ENCODE results near the gene HORMAD2. TPM values are rescaled to one million over a fixed set of nuclear protein-coding genes. Genes with fewer than 3 reads are reported as not detected.
A peak's percentile ranks its signal among the peaks of the same experiment; 100 is the strongest.
"Not testable (repeated sequence)": the region's sequence is repeated elsewhere in the genome, so short reads cannot be mapped to it uniquely, and the experiment has no call there.

HORMAD2 gene
- total RNA-seq, 1 experiment from 2014 or later, result not detected

DNA sequence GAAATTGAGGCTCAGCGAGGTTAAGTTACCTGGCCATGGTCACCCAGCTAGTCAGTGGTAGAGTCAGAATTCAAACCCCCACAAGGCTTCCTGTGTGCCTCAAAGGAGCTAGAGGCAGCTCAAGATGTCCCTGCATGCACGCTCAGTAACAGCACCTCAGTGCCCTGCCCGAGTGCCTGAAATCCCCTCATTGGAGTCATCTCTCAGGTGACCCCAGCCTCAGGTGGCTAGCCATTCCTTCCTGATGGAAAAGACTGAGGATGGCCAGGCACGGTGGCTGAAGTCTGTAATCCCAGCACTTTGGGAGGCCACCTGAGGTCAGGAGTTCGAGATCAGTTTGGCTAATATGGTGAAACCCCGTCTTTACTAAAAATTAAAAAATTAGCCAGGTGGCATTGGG lies 129.4 kb downstream of the HORMAD2 start:
- no peak for DNase-seq (ENCODE audit: low spot score)

DNA sequence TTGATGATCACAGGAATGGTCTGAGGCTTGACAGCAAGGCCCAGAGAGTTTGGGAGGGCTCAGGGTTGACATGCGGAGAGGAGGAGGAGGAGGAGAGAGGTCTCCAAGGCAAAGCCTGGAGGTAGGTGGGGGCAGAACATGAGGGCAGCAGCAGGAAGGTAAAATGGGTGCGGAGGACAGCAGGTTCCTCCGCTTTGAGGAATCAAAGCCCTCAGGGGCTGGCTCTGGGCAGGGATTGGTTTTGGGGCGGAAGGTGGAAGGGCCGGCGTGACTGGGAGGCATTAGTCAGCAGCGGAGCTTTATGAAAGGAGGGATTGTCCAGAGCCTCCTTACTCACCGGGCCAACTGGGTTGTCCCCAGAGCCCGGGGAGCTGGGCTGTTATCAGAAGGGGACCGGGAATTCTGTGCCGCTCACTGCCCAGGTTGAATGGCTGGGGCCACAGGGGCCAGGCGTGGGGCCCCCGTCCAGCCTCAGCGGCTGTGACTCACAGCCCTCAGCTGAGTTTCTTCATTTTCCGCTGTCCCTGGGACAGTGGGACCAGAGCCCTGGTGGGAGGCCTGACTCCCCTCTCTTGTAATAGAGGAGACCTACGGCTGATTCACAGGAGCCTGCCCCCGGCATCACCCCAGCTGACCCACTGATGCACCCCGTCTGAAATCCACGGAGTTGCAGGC lies 130.1 kb downstream of the HORMAD2 start:
- DNase-seq (ENCODE audit: low spot score), result peak; percentile 87

DNA sequence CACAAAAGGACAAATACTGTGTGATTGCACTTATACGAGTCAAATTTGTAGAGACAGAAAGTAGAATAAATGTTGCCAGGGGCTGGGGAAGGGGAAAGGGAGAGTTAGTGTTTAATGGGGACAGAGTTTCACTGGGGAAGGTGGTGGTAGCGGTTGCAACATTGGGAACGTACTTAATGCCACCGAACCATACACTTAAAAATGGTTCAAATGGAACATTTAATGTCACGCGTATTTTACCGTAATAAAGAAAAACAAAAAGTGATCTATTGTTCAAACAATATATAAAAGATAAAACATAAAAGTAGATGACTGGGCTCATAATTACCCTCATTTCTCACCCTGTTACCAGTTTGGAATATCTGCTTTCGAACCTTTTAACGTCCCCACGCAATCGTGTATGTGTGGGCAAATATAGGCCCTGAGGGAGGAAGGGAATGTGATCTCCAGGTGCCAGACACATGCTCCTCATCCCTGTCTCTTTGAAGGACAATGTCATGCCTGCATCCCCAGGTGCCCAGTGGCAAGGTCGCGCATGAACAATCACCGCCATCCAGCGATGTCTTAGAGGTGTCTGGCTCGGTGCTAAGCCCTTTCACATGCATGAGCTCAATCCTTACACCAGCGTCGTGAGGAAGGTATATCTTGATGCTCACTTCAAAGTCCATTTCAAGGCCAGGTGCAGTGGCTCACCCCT lies 131.0 kb downstream of the HORMAD2 start:
- no peak for DNase-seq (ENCODE audit: low spot score)

DNA sequence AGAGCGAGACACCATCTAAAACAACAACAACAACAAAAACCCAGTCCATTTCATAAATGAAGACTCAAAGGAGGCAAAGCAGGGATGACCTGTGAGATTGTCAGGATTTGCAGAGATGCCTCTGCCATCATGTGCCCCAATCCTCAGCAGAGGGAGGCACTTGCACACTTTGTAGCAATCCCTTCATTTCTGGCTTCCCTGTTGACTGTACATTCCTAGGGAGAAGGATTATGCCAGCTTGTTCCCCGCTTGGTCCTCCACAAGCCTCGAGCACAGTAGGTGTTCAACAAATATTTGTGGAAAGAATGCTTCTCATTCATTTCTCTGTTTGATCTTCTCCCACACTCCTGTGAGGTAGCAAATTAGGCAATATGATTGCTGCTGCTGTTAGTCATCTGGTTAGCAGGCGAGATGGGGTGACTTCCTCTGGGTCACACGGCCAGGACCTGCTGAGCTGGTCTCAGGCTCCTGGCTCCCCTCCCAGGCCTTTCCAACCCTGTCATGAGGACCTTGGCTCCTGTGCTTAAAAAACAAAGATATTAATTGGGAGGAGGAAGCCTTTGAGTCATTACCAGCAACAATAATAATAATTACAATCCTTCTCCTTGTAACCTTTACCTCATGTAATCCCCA lies 132.2 kb downstream of the HORMAD2 start:
- peak; percentile 82 for DNase-seq (ENCODE audit: low spot score)

DNA sequence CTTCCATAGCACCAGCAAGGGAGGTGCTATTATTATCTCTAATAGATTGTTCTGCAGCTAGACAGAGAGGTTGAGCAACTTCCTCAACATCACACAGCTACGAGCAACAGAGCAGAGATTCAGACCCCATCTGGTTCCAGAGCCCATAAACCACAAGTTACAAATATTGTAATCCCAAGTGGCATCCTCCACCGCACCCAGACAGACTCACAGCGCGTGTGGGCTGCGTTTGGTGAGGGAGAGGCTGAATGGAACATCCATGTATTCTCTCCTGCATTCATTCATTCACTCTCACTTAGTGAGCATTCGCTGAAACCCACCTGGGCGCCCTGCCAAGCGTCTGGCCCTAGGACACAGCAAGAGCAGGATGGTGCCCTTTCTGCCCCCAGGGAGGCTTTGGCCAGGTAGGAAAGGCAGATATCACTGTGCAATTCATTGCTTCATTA lies 132.8 kb downstream of the HORMAD2 start:
- DNase-seq (ENCODE audit: low spot score), result no peak

DNA sequence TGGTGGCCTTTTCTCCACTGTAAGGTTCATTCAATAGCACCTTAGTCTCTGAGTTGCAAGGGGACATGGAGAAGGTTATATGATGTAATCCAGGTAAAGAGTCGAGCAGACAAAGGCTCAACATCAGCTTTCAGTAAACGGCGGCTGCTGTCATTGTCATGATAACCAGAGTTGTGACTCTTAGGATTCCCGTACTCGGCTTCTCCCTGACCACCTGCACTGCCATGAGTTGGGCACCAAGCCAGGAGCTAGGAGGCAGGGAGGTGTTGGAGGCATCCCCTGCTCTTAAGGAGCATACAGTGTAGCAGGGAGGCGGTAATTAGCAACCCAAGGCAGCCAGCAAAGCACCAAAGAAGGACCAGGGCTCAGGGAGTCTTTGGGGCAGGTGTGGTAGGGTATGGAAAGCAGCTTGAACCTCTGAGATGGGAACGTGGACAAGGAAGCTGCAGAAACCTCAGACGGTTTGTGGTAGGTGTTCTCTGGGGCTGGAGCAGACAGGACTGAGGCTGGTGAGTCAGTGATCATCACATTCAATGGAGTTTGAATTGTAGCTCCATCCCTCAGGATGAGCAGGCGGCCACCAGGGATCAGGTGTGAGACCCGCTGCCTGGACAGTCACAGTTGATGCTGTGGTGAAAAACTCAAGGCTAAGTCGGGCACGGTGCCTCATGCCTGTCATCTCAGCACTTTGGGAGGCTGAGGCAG lies 134.6 kb downstream of the HORMAD2 start:
- DNase-seq (ENCODE audit: low spot score), result peak; percentile 49

DNA sequence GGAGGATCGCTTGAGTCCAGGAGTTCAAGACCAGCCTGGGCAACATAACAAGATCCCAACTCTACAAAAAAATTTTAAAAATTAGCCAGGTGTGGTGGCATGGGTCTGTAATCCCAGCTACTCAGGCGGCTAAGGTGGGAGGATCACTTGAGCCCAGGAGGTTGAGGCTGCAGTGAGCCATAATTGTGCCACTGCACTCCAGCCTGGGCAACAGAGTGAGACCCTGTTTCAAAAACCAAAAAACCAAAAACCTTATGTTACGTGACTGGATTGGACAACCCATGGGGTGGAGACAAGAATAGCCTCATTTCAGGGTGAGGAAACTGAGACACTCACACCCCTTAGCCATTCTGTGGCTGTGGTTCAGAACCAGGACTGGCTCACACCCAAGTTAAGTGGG lies 136.0 kb downstream of the HORMAD2 start:
- not testable (repeated sequence) for DNase-seq (ENCODE audit: low spot score)

DNA sequence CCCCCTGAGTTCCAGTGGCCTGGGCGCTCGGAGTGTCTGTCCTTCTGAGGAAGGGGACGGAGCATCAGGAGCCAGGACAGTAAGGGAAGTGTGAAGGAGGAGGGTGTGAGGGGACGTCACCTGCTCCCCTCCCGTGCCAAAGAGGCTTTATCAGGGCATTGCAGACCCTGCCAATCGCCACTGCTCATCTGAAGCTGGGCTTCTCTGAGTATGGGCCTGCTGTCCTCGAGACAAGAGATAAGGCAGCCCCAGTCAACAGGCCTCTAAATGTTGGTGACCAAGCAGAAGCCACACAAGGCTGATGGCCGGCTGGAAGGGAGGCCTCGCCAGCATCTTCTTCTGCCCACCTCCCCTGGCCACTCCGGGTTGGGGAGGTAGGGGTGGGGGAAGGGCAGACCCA lies 136.4 kb downstream of the HORMAD2 start:
- DNase-seq (ENCODE audit: low spot score), result no peak

DNA sequence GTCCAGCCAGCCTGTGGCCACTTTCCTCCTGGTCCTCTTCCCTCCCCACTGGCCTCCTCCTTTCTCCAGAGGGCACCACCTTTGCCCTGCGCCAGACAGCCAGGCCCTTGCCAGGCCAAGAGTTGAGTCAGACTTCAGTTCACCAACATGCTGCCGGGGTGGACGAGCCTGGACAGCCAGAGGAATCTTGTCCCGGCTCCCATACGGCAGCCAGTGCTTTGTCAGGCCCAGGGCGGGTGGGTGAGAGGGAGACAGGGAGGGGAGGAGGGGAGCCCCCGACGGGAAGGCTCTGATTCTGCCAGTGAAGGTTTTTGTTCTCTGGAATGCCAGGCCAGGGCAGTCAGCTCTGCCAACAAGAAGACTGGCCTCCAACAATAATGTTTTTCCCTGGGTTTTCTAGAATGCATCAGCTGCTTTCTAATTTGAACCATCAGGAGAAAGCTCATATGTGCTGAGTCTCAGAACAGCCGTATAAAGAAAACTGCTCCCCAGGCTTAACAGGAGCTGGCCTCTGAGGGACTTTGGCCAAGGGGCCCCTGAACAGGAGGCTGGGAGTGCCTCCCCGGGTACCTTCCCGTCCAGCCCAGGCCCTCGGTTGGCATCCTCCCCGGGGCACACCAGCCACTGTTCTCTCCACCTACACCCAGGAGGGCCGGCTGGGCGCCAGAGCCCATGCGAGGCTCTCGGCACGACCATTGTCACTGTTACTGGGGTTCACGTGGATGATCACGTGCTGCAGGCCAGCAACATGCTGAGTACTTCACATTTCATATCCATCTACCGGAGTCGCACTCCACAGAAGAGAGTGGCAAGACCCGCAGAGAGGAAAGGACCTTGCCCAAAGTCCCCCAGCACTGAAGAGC lies 137.7 kb downstream of the HORMAD2 start:
- DNase-seq (ENCODE audit: low spot score), result no peak

DNA sequence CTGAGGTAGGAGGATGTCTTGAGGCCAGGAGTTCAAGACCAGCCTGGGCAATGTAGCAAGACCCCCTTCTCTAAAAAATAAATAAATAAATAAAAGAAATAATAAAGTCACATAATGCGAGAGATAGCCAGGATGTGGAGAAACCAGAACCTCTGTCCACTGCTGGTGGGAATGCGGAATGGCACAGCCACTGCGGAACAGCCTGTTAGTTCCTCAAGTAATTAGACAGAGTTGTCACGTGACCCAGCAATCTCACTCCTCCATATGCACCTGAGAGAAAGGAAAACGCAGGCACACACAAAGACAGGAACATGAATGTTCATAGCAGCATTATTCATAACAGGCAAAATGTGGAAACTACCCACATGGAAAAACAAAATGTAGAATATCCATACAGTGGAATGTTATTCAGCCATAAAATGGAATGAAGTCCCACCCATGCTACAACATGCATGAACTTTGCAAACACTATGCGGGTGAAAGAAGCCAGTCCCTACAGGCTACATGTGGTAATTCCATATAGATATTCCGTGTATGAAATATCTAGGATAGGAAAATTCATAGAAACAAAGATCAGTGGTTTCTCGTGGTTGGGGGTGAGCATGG lies 138.9 kb downstream of the HORMAD2 start:
- no peak for DNase-seq (ENCODE audit: low spot score)

DNA sequence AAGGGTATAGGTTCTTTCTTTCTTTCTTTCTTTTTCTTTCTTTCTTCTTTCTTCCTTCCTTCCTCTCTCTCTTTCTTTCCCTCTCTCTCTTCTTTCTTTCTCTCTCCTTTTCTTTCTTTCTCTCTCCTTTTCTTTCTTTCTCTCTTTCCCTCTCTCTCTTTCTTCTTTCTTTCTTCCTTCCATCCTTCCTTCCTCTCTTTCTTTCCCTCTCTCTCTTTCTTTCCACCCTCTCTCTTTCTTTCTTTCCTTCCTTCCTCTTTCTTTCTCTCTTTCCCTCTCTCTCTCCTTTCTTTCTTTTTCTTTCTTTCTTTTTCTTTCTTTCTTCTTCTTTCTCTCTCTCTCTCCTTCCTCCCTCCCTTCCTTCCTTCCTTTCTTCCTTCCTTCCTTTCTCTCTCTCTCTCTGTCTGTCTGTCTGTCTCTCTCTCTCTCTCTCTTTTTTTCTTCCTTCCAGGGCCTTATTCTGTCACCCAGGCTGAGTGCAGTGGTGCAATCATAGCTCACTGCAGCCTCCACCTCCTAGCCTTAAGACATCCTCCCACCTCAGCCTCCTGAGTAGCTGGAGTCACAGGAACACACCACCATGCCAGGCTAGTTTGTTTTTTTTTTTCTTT lies 139.5 kb downstream of the HORMAD2 start:
- no peak for DNase-seq (ENCODE audit: low spot score)

DNA sequence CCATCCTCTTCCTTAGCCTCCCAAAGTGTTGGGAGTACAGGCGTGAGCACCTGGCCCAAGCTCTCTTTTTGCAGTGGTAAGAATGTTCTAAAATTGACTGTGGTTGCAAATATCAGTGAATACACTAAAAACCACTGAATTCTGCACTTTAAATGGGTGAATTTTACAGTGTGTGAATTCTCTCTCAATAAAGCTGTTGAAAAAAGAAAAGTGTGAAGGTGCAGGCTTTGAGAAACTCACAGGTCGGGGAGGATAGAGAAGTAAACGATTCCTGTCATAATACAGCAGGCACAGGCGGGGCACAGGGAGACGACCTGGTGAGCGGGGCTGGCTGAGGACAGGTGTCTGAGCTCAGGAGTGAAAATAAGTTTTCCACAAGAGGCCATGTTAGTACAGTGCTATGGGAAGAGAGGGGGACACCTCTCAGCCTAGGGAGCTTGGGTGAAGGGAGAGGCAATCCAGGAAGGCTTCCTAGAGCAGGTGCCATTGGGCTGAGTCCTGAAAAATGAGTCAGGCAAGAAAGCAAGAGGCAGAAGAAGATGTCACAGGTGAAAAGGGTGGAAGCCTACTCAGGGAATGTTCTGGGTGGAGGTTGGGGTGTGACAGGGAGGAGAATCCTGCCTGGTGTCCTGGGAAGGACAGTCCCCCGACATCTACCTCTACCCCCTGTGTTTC lies 140.2 kb downstream of the HORMAD2 start:
- no peak for DNase-seq (ENCODE audit: low spot score)

DNA sequence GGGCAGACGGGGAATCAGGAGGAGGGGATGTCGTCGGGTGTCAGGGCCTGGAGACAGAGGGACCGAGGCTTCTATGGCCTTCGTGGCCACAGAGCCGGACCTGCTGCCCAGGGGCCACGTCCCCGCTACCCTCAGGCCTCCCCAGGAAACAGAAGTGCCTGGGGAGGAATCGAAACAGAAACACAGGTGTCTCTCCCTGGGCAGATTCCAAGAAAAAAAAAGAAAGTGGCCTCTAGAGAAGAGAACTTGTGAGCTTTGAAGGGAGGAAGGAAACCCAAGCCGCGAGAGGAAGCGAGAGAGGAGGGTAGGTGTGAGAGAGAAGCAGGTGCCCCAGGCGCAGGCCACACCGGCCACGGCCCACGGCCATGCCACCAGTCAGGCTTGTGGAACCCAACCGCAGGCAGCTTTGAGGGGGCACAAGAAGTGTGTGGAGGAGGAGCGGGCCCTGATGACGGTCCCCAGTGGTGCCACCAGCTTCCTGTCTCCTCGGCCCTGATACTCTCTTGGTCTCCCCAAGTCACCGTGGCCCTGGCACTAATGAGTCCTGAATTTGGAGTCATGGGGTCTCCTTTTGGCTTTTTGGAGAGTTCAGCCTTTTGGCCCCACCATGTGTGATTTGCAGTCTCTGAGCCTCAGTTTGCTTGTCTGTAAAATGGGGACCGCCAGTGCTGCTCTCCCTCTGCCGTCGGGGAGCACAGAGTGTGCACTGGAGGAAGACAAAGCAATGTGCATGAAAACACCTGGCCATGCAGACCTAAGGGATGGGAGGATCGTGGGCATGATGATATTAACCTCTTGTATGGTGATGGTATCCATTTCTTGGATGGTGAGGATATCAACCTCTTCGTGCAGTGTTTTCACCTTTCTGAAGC lies 141.1 kb downstream of the HORMAD2 start:
- DNase-seq (ENCODE audit: low spot score), result no peak

DNA sequence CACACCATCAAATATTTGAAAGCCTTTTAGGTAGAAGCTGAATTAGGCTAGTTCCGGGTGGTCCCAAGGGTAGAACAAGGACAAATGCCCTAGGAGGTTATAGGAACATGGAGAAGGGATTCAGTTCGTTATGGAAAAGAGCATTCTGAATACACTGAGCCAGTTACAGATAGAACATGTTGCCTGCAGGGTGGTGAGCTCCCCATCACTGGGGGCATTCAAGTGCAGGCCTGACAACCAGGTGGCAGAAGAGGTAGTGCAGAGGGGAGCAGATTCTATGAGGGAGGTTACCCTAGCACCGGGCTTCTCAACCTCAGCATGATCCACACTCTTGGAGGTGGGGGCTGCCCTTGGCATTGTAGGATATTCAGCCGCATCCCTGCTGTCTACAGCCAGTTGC lies 142.1 kb downstream of the HORMAD2 start:
- no peak for DNase-seq (ENCODE audit: low spot score)

DNA sequence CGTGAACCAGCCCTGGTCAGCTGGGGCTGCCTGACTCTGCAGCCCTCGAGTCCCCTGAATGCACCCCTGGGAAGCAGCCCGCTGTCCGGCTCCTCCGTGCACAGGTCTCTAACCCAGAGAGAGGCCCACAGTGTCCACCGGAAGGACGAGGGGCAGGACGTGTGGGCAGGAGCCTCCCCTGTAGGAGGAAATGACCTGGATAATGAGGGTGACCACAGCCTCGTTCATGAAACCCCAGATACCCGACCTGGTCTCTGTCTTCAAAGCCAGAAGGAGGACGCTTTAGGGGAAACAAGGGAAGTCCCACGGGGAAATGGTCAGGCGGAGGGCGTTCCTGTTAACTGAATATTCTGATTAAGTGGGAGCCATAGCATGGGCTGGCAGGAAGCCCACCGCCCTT lies 143.0 kb downstream of the HORMAD2 start:
- DNase-seq (ENCODE audit: low spot score), result no peak

DNA sequence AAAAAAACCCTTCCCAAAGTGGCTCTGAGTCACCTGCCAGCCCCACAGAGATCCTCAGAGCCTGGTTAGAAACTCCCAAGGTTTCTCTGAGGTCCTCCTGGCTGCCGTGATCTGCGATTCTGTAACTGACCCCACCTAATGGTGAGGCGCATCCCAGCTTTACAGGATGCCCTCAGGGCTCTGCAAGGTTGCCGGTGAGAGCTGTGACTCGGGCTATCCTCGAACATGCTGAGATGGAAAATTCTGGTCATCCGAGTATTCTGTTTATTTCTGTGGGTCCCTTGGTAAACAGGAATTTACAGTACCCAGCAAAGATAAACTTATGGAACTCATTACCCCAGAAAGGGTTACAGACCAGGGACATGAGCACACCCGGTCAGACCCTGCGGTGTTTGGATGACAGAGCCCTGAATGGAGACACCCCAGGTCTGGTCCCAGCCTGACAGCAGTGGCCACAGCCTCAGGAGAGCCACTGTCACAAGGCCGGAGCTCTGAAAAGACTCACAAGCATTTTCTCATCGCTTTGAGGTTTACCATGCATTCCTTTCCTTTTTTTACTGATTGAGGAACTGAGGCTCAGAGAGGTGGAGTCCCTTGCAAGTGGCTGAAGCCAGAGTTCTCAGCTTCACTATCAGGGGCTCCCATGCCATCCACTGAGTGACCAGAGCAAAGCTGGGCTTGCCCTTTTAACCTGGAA lies 144.0 kb downstream of the HORMAD2 start:
- no peak for DNase-seq (ENCODE audit: low spot score)

DNA sequence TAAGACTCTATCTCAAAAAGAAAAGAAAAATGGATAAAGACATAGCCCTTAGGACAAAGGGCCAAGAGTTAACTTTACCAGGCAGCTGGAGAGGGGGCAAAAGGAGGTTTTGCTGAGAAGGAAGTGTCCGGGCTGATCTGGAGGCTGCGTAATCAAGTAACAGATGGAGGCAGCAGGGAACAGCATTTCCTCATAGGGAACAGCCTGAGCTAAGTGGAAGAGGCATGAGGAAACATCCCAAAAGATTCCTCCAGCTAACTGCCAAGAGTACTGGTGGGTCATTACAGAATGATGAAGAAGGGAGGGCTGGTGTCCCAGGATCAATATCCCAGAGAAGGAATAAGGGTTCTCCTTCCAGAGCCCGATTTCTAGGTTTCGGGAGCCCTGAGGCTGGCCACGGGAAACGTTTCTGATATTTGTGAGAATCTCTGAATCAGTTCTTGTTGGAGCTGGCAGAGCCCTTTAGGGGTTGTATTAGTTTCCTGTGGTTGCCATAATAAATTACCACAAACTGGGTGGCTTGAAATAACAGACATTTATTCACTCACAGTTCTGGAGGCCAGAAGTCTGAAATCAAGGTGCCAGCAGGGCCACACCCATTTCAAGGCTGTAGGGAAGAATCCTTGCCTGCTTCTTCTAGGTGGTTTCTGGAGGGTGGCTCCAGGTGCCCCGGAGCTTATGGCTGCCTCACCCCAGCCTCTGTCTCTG lies 145.1 kb downstream of the HORMAD2 start:
- DNase-seq (ENCODE audit: low spot score), result no peak
